GM21576 (cell line): ENCODE data around the gene NDST4.

Experiments
- ATAC-seq: cut with Tn5 transposase; IDR thresholded peaks from one replicate; pipeline ENCODE4 v1.9.1; 2021; ENCODE audit warnings: mild to moderate bottlenecking, moderate library complexity; ENCODE audit not compliant: unreplicated experiment

Gene NDST4

GRCh38 chr4:114807759-114808404 lies 305.5 kb downstream of the NDST4 start:
- ATAC-seq, result peak; percentile 99

- no peak for ATAC-seq
These were observed 306.1 kb downstream of the NDST4 start for GRCh38 chr4:114807357-114807756.

- ATAC-seq, result no peak
These were observed 321.4 kb downstream of the NDST4 start for GRCh38 chr4:114791976-114792375.

GRCh38 chr4:114785570-114785969 lies 327.9 kb downstream of the NDST4 start:
- no peak for ATAC-seq

GRCh38 chr4:114783215-114783595 lies 330.2 kb downstream of the NDST4 start:
- ATAC-seq, result no peak

- no peak for ATAC-seq
These were observed 330.8 kb downstream of the NDST4 start for GRCh38 chr4:114782415-114783214.

GRCh38 chr4:114780205-114780604 lies 333.2 kb downstream of the NDST4 start:
- no peak for ATAC-seq
